Liver (tissue), 9 donors: ENCODE data around the gene WDR20. TPM values are rescaled to one million over a fixed set of nuclear protein-coding genes. Genes with fewer than 3 reads are reported as not detected.

Source experiments
- DNase-seq: peaks from one replicate; pipeline ENCODE4 v3.0.0-alpha.2; 2017; ENCODE audit warnings: low spot score
- H3K27ac ChIP-seq, 2 donors: one replicate each; pipeline ENCODE4 v1.7.0; 2013; ENCODE audit warnings: inconsistent platforms in 2 of 2, low read length in 2 of 2, control low read depth in 1 of 2, low read depth in 1 of 2, mild to moderate bottlenecking in 1 of 2
- H3K27me3 ChIP-seq, 4 donors: one replicate each; pipeline versions ENCODE4 v1.6.1 to v1.7.0; 2013; ENCODE audit warnings: low read length in 3 of 4, inconsistent platforms in 1 of 4, mild to moderate bottlenecking in 1 of 4, moderate library complexity in 1 of 4; ENCODE audit not compliant: control insufficient read depth in 4 of 4, insufficient read depth in 4 of 4
- H3K36me3 ChIP-seq, 4 donors: one replicate each; pipeline versions ENCODE4 v1.6.1 to v1.7.0; 2013; ENCODE audit warnings: low read length in 3 of 4, mild to moderate bottlenecking in 3 of 4, low read depth in 1 of 4, moderate library complexity in 1 of 4; ENCODE audit not compliant: control insufficient read depth in 4 of 4, insufficient read depth in 3 of 4
- H3K4me1 ChIP-seq, 4 donors: one replicate each; pipeline versions ENCODE4 v1.6.1 to v1.7.0; 2013; ENCODE audit warnings: low read length in 3 of 4, mild to moderate bottlenecking in 3 of 4, moderate library complexity in 1 of 4; ENCODE audit not compliant: control insufficient read depth in 4 of 4, insufficient read depth in 4 of 4
- H3K4me3 ChIP-seq, 3 donors: one replicate each; pipeline versions ENCODE4 v1.6.1 to v1.7.0; 2013; ENCODE audit warnings: low read length in 3 of 3, control low read depth in 1 of 3, low read depth in 1 of 3, mild to moderate bottlenecking in 1 of 3
- H3K9ac ChIP-seq, 2 donors: one replicate each; pipeline ENCODE4 v1.7.0; 2013; ENCODE audit warnings: low read length in 2 of 2, mild to moderate bottlenecking in 2 of 2, moderate library complexity in 2 of 2, control low read depth in 1 of 2, low read depth in 1 of 2
- H3K9me3 ChIP-seq, 4 donors: one replicate each; pipeline versions ENCODE4 v1.6.1 to v1.7.0; 2013; ENCODE audit warnings: low read length in 3 of 4; ENCODE audit not compliant: control insufficient read depth in 4 of 4
- ATF3 ChIP-seq: IDR thresholded peaks from 2 replicates; pipeline ENCODE4 v1.6.1; 2016; ENCODE audit warnings: antibody characterized with exemption
- EGR1 ChIP-seq, 2 donors: IDR thresholded peaks; 2 replicates each; pipeline ENCODE4 v1.6.1; 2016 to 2018; ENCODE audit warnings: antibody characterized with exemption in 2 of 2, low read depth in 2 of 2
- FOXA1 ChIP-seq: IDR thresholded peaks from 2 replicates; pipeline ENCODE4 v1.6.1; 2016; ENCODE audit warnings: antibody characterized with exemption
- FOXA2 ChIP-seq: IDR thresholded peaks from 2 replicates; pipeline ENCODE4 v1.6.1; 2016; ENCODE audit warnings: antibody characterized with exemption
- HNF4A ChIP-seq, 2 donors: conservative IDR thresholded peaks; 2 replicates each; pipeline ENCODE4 v1.6.1; 2016; ENCODE audit warnings: antibody characterized with exemption in 2 of 2, mild to moderate bottlenecking in 2 of 2
- HNF4G ChIP-seq: IDR thresholded peaks from 2 replicates; pipeline ENCODE4 v1.6.1; 2016; ENCODE audit warnings: antibody characterized with exemption
- NR2F2 ChIP-seq: IDR thresholded peaks from 2 replicates; pipeline ENCODE4 v1.6.1; 2016; ENCODE audit warnings: antibody characterized with exemption
- RAD21 ChIP-seq, 2 donors: IDR thresholded peaks; 2 replicates each; pipeline ENCODE4 v1.6.1; 2016; ENCODE audit warnings: antibody characterized with exemption in 2 of 2, mild to moderate bottlenecking in 2 of 2
- REST ChIP-seq: IDR thresholded peaks from 2 replicates; pipeline ENCODE4 v1.6.1; 2016; ENCODE audit warnings: antibody characterized with exemption, mild to moderate bottlenecking
- RXRA ChIP-seq, 2 donors: IDR thresholded peaks; 2 replicates each; pipeline ENCODE4 v1.6.1; 2017 to 2018; ENCODE audit warnings: antibody characterized with exemption in 2 of 2, mild to moderate bottlenecking in 1 of 2
- TAF1 ChIP-seq: conservative IDR thresholded peaks from 2 replicates; pipeline ENCODE4 v1.6.1; 2016; ENCODE audit warnings: antibody characterized with exemption, mild to moderate bottlenecking
- YY1 ChIP-seq: IDR thresholded peaks from 2 replicates; pipeline ENCODE4 v1.6.1; 2016; ENCODE audit warnings: antibody characterized with exemption, mild to moderate bottlenecking
- WGBS: extraction: QIAGEN DNeasy Blood & Tissue Kit; methylation state at CpG from one replicate; pipeline ENCODE4 v1.1.7; 2013; 5-methylcytosine and 5-hydroxymethylcytosine counted together
- polyA plus RNA-seq, 2 donors: library from polyadenylated mRNA; stranded (reverse) in 1 of 2; unstranded in 1 of 2; fragments of 200-250 nt in 1 of 2; fragments of >200 nt in 1 of 2; fragmentation: Nextera tagmentation in 1 of 2; extraction: Ambion mirVana in 1 of 2; gene quantifications; one replicate each; pipeline versions ENCODE4 v1.2.1 to v1.2.3, GENCODE V29; 2013 to 2015
- total RNA-seq, 2 donors: library from RNA; depleted of rRNA; stranded (reverse); fragments of >200 nt; gene quantifications; one replicate each; pipeline ENCODE4 v1.2.3, GENCODE V29; 2014
- TF ChIP-seq, protein P1 (sequence below): fragments of 150-350 bp; IDR thresholded peaks from 2 replicates; pipeline ENCODE4 v1.5.1; 2017; ENCODE audit warnings: improper control_type of control experiment, low read depth, low read length; ENCODE audit not compliant: missing input control
- TF ChIP-seq, protein P2 (sequence below): IDR thresholded peaks from 2 replicates; pipeline ENCODE4 v1.6.1; 2016; ENCODE audit warnings: antibody characterized with exemption
- TF ChIP-seq, protein P3 (sequence below): IDR thresholded peaks from 2 replicates; pipeline ENCODE4 v1.6.1; 2016; ENCODE audit warnings: antibody characterized with exemption
- donor health status: healthy.
- donor health status: healthy.
- donor health status: healthy.
- donor health status: healthy.
- donor health status: healthy.

Gene WDR20
- total and polyA plus RNA-seq, 4 donors: 6.5 to 18.5 (median 11.0) TPM

DNA sequence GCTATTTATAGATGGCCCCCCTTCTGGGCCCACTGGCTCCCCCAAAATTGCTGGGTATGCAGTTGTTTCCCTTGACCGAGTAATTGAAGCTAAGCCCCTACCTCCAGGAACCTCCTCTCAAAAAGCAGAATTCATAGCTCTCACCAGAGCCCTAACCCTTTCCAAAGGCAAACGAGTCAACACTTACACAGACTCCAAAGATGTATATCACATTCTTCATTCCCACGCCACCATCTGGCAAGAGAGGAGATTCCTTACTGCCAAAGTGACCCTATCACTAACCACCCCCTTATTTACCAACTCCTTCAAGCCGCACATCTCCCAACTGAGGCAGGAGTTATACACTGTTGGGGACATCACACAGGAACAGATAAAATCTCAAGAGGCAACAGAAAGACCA lies 98.4 kb downstream of the WDR20 start:
- H3K27ac ChIP-seq: no peak overlapping the region
- TF ChIP-seq NR2F2 (no peak), FOXA2 (no peak), FOXA1 (no peak), YY1 (no peak), RXRA (IDR thresholded peaks at IDR 0.05) (no peak), TAF1 (no peak), ATF3 (no peak), RAD21 (IDR thresholded peaks at IDR 0.05) (no peak), HNF4A (conservative IDR thresholded peaks at IDR 0.05) (no peak), REST (no peak), HNF4G (no peak), EGR1 (IDR thresholded peaks at IDR 0.05; ENCODE audit: low read depth in 2 of 2) (no peak)
- TF ChIP-seq, protein P1, sequence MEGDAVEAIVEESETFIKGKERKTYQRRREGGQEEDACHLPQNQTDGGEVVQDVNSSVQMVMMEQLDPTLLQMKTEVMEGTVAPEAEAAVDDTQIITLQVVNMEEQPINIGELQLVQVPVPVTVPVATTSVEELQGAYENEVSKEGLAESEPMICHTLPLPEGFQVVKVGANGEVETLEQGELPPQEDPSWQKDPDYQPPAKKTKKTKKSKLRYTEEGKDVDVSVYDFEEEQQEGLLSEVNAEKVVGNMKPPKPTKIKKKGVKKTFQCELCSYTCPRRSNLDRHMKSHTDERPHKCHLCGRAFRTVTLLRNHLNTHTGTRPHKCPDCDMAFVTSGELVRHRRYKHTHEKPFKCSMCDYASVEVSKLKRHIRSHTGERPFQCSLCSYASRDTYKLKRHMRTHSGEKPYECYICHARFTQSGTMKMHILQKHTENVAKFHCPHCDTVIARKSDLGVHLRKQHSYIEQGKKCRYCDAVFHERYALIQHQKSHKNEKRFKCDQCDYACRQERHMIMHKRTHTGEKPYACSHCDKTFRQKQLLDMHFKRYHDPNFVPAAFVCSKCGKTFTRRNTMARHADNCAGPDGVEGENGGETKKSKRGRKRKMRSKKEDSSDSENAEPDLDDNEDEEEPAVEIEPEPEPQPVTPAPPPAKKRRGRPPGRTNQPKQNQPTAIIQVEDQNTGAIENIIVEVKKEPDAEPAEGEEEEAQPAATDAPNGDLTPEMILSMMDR: no peak
- TF ChIP-seq, protein P2, sequence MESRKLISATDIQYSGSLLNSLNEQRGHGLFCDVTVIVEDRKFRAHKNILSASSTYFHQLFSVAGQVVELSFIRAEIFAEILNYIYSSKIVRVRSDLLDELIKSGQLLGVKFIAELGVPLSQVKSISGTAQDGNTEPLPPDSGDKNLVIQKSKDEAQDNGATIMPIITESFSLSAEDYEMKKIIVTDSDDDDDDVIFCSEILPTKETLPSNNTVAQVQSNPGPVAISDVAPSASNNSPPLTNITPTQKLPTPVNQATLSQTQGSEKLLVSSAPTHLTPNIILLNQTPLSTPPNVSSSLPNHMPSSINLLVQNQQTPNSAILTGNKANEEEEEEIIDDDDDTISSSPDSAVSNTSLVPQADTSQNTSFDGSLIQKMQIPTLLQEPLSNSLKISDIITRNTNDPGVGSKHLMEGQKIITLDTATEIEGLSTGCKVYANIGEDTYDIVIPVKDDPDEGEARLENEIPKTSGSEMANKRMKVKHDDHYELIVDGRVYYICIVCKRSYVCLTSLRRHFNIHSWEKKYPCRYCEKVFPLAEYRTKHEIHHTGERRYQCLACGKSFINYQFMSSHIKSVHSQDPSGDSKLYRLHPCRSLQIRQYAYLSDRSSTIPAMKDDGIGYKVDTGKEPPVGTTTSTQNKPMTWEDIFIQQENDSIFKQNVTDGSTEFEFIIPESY: no peak
- TF ChIP-seq, protein P3, sequence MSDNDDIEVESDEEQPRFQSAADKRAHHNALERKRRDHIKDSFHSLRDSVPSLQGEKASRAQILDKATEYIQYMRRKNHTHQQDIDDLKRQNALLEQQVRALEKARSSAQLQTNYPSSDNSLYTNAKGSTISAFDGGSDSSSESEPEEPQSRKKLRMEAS: no peak
- 85% methylated on average over 4 of the region's 4 CpGs for whole genome bisulfite sequencing
- H3K27me3 ChIP-seq: no peaks in the 10 kb centered on the region
- H3K4me1 ChIP-seq: no peaks in the 10 kb centered on the region
- DNase-seq: no peak
- no peak overlapping the region for H3K4me3 ChIP-seq
- H3K9ac ChIP-seq: no peak overlapping the region
- no peaks in the 10 kb centered on the region for H3K36me3 ChIP-seq
- no peaks in the 10 kb centered on the region for H3K9me3 ChIP-seq

GRCh38 chr14:102238766-102239165 lies 99.1 kb downstream of the WDR20 start:
- TF ChIP-seq HNF4A (conservative IDR thresholded peaks at IDR 0.05) (no peak), HNF4G (no peak), TAF1 (no peak), ATF3 (no peak), FOXA1 (no peak)
- TF ChIP-seq, protein P1: no peak
- no peaks in the 10 kb centered on the region for H3K27me3 ChIP-seq
- H3K36me3 ChIP-seq: no peaks in the 10 kb centered on the region
- H3K9me3 ChIP-seq: no peaks in the 10 kb centered on the region
- no peaks in the 10 kb centered on the region for H3K4me1 ChIP-seq
- DNase-seq: no peak
- H3K9ac ChIP-seq: no peak overlapping the region
- no peak overlapping the region for H3K4me3 ChIP-seq
- H3K27ac ChIP-seq: no peak overlapping the region
- 92% methylated on average over 3 of the region's 3 CpGs for WGBS
